K562 (cell line): Measurements from ENCODE around the gene KTI12. TPM values are rescaled to one million over a fixed set of nuclear protein-coding genes. Genes with fewer than 3 reads are reported as not detected.
A peak's percentile ranks its signal among the peaks of the same experiment; 100 is the strongest.

ENCODE experiments used
- BRD4 ChIP-seq: fragments of 200-600 bp; sonication (generic); IDR thresholded peaks from 2 replicates; pipeline ENCODE4 v1.6.1; 2017; ENCODE audit warnings: inconsistent platforms
- MAFK ChIP-seq: IDR thresholded peaks from 2 replicates; pipeline ENCODE4 v1.6.1; 2011; ENCODE audit warnings: low read length, improper control_type of control experiment
- MCM7 ChIP-seq, 2 experiments: fragments of 450-650 bp; IDR thresholded peaks; 2 replicates each; pipeline ENCODE4 v1.6.1; 2016 to 2018
- PRMT5 ChIP-seq: sonication (generic); formaldehyde crosslinking; IDR thresholded peaks from 2 replicates; pipeline ENCODE4 v1.5.0; 2020; ENCODE audit warnings: missing genetic modification reagents
- RBBP5 ChIP-seq: fragments of 200-600 bp; sonication (generic); IDR thresholded peaks from 2 replicates; pipeline ENCODE4 v1.6.1; 2012; ENCODE audit warnings: borderline replicate concordance, mild to moderate bottlenecking, low read length, control low read depth, inconsistent platforms; ENCODE audit not compliant: insufficient read depth, poor library complexity, severe bottlenecking
- SPI1 ChIP-seq: IDR thresholded peaks from 2 replicates; pipeline ENCODE4 v1.6.1; 2011; ENCODE audit warnings: low read depth, low read length, control low read depth, borderline replicate concordance
- SREBF1 ChIP-seq: fragments of 150-350 bp; IDR thresholded peaks from 2 replicates; pipeline ENCODE4 v1.6.1; 2014; ENCODE audit warnings: antibody characterized with exemption, low read depth, low read length, borderline replicate concordance
- STAG1 ChIP-seq: sonication (generic); formaldehyde crosslinking; IDR thresholded peaks from 2 replicates; pipeline ENCODE4 v1.5.0; 2020; ENCODE audit warnings: missing genetic modification reagents, borderline replicate concordance
- ZFPM2 ChIP-seq: fragments of 250-450 bp; sonication (Bioruptor Pico); IDR thresholded peaks from 2 replicates; pipeline ENCODE4 v1.5.1; 2022; ENCODE audit warnings: mild to moderate bottlenecking
- ZNF217 ChIP-seq: sonication (generic); formaldehyde crosslinking; IDR thresholded peaks from 2 replicates; pipeline ENCODE4 v1.8.0; 2022; ENCODE audit warnings: mild to moderate bottlenecking, missing genetic modification reagents
- polyA plus RNA-seq, 8 experiments: library from polyadenylated mRNA; depleted of rRNA in 4 of 8; stranded (reverse) in 5 of 8; unstranded in 3 of 8; fragments of >200 nt; fragmentation: Nextera tagmentation in 2 of 8; fragmentation: Illumina TruSeq in 1 of 8; extraction: Ambion mirVana in 2 of 8; extraction: Trizol in 1 of 8; gene quantifications; 2 replicates each; pipeline versions ENCODE4 v1.2.1 to v1.2.3, GENCODE V29; 2011 to 2014; ENCODE audit warnings: inconsistent platforms in 1 of 8, missing spikeins in 1 of 8
- total RNA-seq, 7 experiments: library from RNA; depleted of rRNA in 6 of 7; stranded (reverse); fragments of >200 nt in 6 of 7; fragmentation: Illumina TruSeq in 2 of 7; extraction: Trizol in 2 of 7; gene quantifications; 2 replicates each; pipeline versions ENCODE4 v1.2.1 to v1.2.3, GENCODE V29; 2011 to 2021; ENCODE audit warnings: low replicate concordance in 1 of 7
- TF ChIP-seq, protein P1 (sequence below): sonication (generic); formaldehyde crosslinking; IDR thresholded peaks from 2 replicates; pipeline ENCODE4 v1.8.0; 2022; ENCODE audit warnings: missing genetic modification reagents, mild to moderate bottlenecking, moderate library complexity, borderline replicate concordance
- TF ChIP-seq, protein P2 (sequence below): fragments of 450-650 bp; formaldehyde crosslinking; IDR thresholded peaks from 2 replicates; pipeline ENCODE4 v1.4.0; 2020; ENCODE audit warnings: mild to moderate bottlenecking, moderate library complexity
- TF ChIP-seq, protein P3 (sequence below): fragments of 250-450 bp; sonication (Bioruptor Pico); IDR thresholded peaks from 2 replicates; pipeline ENCODE4 v1.9.0; 2021; ENCODE audit warnings: mild to moderate bottlenecking
- TF ChIP-seq, protein P4 (sequence below): fragments of 450-650 bp; formaldehyde crosslinking; IDR thresholded peaks from 2 replicates; pipeline ENCODE4 v1.4.0; 2020; ENCODE audit warnings: mild to moderate bottlenecking
- TF ChIP-seq, protein P5 (sequence below), 3 experiments: fragments of 200-800 bp in 1 of 3; fragments of 250-450 bp in 1 of 3; fragments of 450-650 bp in 1 of 3; sonication (Bioruptor Pico) in 1 of 3; sonication (Bioruptor generic) in 1 of 3; formaldehyde crosslinking in 1 of 3; IDR thresholded peaks; 2 replicates each; pipeline versions ENCODE4 v1.6.1 to v1.8.0; 2016 to 2022; ENCODE audit warnings: mild to moderate bottlenecking in 2 of 3, missing genetic modification characterization in 2 of 3, missing compliant biosample characterization in 1 of 3, moderate library complexity in 1 of 3
- TF ChIP-seq, protein P6 (sequence below): fragments of 450-650 bp; IDR thresholded peaks from 2 replicates; pipeline ENCODE4 v1.6.1; 2016; ENCODE audit warnings: mild to moderate bottlenecking

Gene KTI12
- total and polyA plus RNA-seq, 9 of the 15 experiments (the other 6 are each of a cell fraction or from before 2014, with no cell fraction given): 3.1 to 22.8 (median 11.6) TPM

DNA sequence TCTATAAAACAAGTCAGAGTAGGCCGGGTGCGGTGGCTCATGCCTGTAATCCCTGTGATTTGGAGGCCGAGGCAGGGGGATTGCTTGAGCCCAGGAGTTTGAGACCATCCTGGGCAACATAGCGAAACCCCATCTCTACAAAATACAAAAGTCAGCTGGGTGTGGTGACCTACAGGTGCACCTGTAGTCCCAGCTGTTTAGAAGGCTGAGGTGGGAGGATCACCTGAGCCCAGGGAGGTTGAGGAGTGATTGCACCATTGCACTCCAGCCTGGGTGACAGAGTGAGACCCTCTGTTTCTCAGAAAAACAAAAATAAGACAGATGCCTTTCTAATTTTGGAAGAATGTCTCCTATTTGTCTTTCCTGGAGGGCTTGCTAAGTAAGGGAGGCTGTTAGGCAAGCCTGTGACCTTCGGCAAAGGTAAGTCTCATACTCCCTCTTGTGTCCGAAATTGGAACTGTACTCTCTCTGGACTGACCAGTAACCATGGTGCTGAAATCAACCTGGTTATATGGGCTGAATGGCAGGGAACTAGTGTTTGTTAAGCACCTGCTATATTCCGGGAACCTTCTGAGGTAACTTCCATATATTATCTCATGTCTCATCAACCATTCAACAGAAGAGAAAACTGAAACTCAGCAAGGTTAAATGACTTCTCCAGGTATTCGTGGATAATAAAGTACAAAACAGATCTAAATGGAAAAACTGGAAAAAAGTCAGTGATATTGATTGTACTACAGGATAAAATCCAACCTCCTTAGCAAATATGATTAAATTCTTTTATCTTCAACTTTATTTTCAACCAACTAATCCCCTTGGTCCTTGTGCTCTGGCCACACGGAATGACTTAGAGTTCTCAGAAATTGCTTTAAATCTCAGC, 31.3 kb downstream of the KTI12 start (continued):
- TF ChIP-seq, protein P1, sequence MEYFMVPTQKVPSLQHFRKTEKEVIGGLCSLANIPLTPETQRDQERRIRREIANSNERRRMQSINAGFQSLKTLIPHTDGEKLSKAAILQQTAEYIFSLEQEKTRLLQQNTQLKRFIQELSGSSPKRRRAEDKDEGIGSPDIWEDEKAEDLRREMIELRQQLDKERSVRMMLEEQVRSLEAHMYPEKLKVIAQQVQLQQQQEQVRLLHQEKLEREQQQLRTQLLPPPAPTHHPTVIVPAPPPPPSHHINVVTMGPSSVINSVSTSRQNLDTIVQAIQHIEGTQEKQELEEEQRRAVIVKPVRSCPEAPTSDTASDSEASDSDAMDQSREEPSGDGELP (CRISPR knock-in tag): 0 out of 2 replicates have a peak, but pooled peaks have one; percentile 26
- peak; percentile 91 for TF ChIP-seq STAG1
- no peak for TF ChIP-seq BRD4
- no peak for TF ChIP-seq RBBP5
- TF ChIP-seq SREBF1: no peak
- 0 out of 2 replicates have a peak, but pooled peaks have one; percentile 74 for TF ChIP-seq PRMT5 (CRISPR knock-in tag)
- TF ChIP-seq, protein P2, sequence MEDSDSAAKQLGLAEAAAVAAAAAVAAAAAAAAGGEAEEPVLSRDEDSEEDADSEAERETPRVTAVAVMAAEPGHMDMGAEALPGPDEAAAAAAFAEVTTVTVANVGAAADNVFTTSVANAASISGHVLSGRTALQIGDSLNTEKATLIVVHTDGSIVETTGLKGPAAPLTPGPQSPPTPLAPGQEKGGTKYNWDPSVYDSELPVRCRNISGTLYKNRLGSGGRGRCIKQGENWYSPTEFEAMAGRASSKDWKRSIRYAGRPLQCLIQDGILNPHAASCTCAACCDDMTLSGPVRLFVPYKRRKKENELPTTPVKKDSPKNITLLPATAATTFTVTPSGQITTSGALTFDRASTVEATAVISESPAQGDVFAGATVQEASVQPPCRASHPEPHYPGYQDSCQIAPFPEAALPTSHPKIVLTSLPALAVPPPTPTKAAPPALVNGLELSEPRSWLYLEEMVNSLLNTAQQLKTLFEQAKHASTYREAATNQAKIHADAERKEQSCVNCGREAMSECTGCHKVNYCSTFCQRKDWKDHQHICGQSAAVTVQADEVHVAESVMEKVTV (CRISPR knock-in tag): peak; percentile 93
- no peak for TF ChIP-seq SPI1
- TF ChIP-seq ZFPM2 (CRISPR knock-in tag): no peak
- TF ChIP-seq, protein P3, sequence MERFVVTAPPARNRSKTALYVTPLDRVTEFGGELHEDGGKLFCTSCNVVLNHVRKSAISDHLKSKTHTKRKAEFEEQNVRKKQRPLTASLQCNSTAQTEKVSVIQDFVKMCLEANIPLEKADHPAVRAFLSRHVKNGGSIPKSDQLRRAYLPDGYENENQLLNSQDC (CRISPR knock-in tag): no peak
- TF ChIP-seq, protein P4, sequence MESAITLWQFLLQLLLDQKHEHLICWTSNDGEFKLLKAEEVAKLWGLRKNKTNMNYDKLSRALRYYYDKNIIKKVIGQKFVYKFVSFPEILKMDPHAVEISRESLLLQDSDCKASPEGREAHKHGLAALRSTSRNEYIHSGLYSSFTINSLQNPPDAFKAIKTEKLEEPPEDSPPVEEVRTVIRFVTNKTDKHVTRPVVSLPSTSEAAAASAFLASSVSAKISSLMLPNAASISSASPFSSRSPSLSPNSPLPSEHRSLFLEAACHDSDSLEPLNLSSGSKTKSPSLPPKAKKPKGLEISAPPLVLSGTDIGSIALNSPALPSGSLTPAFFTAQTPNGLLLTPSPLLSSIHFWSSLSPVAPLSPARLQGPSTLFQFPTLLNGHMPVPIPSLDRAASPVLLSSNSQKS: no peak
- TF ChIP-seq, protein P5, sequence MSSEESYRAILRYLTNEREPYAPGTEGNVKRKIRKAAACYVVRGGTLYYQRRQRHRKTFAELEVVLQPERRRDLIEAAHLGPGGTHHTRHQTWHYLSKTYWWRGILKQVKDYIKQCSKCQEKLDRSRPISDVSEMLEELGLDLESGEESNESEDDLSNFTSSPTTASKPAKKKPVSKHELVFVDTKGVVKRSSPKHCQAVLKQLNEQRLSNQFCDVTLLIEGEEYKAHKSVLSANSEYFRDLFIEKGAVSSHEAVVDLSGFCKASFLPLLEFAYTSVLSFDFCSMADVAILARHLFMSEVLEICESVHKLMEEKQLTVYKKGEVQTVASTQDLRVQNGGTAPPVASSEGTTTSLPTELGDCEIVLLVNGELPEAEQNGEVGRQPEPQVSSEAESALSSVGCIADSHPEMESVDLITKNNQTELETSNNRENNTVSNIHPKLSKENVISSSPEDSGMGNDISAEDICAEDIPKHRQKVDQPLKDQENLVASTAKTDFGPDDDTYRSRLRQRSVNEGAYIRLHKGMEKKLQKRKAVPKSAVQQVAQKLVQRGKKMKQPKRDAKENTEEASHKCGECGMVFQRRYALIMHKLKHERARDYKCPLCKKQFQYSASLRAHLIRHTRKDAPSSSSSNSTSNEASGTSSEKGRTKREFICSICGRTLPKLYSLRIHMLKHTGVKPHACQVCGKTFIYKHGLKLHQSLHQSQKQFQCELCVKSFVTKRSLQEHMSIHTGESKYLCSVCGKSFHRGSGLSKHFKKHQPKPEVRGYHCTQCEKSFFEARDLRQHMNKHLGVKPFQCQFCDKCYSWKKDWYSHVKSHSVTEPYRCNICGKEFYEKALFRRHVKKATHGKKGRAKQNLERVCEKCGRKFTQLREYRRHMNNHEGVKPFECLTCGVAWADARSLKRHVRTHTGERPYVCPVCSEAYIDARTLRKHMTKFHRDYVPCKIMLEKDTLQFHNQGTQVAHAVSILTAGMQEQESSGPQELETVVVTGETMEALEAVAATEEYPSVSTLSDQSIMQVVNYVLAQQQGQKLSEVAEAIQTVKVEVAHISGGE (CRISPR knock-in tag; IDR thresholded peaks at IDR 0.05): no peak
- TF ChIP-seq ZNF217 (CRISPR knock-in tag): no peak
- no peak for TF ChIP-seq MCM7 (IDR thresholded peaks at IDR 0.05)
- TF ChIP-seq, protein P6, sequence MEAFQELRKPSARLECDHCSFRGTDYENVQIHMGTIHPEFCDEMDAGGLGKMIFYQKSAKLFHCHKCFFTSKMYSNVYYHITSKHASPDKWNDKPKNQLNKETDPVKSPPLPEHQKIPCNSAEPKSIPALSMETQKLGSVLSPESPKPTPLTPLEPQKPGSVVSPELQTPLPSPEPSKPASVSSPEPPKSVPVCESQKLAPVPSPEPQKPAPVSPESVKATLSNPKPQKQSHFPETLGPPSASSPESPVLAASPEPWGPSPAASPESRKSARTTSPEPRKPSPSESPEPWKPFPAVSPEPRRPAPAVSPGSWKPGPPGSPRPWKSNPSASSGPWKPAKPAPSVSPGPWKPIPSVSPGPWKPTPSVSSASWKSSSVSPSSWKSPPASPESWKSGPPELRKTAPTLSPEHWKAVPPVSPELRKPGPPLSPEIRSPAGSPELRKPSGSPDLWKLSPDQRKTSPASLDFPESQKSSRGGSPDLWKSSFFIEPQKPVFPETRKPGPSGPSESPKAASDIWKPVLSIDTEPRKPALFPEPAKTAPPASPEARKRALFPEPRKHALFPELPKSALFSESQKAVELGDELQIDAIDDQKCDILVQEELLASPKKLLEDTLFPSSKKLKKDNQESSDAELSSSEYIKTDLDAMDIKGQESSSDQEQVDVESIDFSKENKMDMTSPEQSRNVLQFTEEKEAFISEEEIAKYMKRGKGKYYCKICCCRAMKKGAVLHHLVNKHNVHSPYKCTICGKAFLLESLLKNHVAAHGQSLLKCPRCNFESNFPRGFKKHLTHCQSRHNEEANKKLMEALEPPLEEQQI: no peak
- no peak; the same call in 1 of the 2 replicates for TF ChIP-seq MAFK
